OCI-LY7 (cell line): ENCODE measurements around the gene ARMC9. TPM values are rescaled to one million over a fixed set of nuclear protein-coding genes. Genes with fewer than 3 reads are reported as not detected.

Experiments
- BruUV-seq: library from RNA; stranded (reverse); fragments of 400-500 nt; replicated peaks from 2 replicates; lab custom pipeline; 2021; lab: Mats Ljungman, UMichigan
- CTCF ChIA-PET: fragments of 300-600 bp; sonication (Branson Sonifier 250); formaldehyde crosslinking; loops from one replicate; lab custom pipeline; 2022; ENCODE audit warnings: antibody characterized with exemption; ENCODE audit not compliant: unreplicated experiment; lab: Charles Lee
- POLR2A ChIA-PET: fragments of 300-600 bp; sonication (Branson Sonifier 250); formaldehyde crosslinking; loops from one replicate; lab custom pipeline; 2022; ENCODE audit warnings: antibody characterized with exemption; lab: Charles Lee
- DNase-seq: peaks from one replicate; pipeline ENCODE4 v3.0.0-alpha.2; 2015; ENCODE audit warnings: low spot score
- H2AFZ ChIP-seq: fragments of 200-600 bp; sonication (generic), shearing (Covaris generic); 2 replicates; pipeline ENCODE4 v1.6.1; 2014; ENCODE audit warnings: mild to moderate bottlenecking, antibody characterized with exemption, low read length, moderate library complexity
- H3K27ac ChIP-seq: fragments of 200-600 bp; sonication (generic); 2 replicates; pipeline ENCODE4 v1.5.1; 2014; ENCODE audit warnings: mixed run types, low read depth, mild to moderate bottlenecking, moderate library complexity, low read length, inconsistent platforms; ENCODE audit not compliant: poor library complexity, severe bottlenecking
- H3K36me3 ChIP-seq: fragments of 200-600 bp; sonication (generic); 2 replicates; pipeline ENCODE4 v1.6.1; 2014; ENCODE audit warnings: mild to moderate bottlenecking, antibody characterized with exemption, low read length, moderate library complexity, mixed read lengths; ENCODE audit not compliant: insufficient read depth
- H3K4me1 ChIP-seq: fragments of 200-600 bp; sonication (generic); 2 replicates; pipeline ENCODE4 v1.5.1; 2014; ENCODE audit warnings: mild to moderate bottlenecking, low read length; ENCODE audit not compliant: insufficient read depth, poor library complexity, severe bottlenecking
- H3K4me2 ChIP-seq: fragments of 200-600 bp; sonication (generic); 2 replicates; pipeline ENCODE4 v1.6.1; 2014; ENCODE audit warnings: mild to moderate bottlenecking, low read length
- H3K4me3 ChIP-seq: fragments of 200-600 bp; sonication (generic); 2 replicates; pipeline ENCODE4 v1.5.1; 2014; ENCODE audit warnings: mild to moderate bottlenecking, low read depth, low read length; ENCODE audit not compliant: poor library complexity, severe bottlenecking
- H3K79me2 ChIP-seq: fragments of 200-600 bp; sonication (generic); 2 replicates; pipeline ENCODE4 v1.6.1; 2016; ENCODE audit warnings: low read depth, mild to moderate bottlenecking, low read length, moderate library complexity, mixed read lengths; ENCODE audit not compliant: insufficient read depth
- H3K9me2 ChIP-seq: fragments of 200-600 bp; sonication (generic); 2 replicates; pipeline ENCODE4 v1.6.1; 2016; ENCODE audit warnings: mild to moderate bottlenecking, low read length, mixed read lengths; ENCODE audit not compliant: insufficient read depth
- H3K9me3 ChIP-seq: fragments of 200-600 bp; sonication (generic); 2 replicates; pipeline ENCODE4 v1.6.1; 2014; ENCODE audit warnings: mild to moderate bottlenecking, mixed run types, low read length, mixed read lengths
- H4K20me1 ChIP-seq: fragments of 200-600 bp; sonication (generic); 2 replicates; pipeline ENCODE4 v1.6.1; 2014; ENCODE audit warnings: mild to moderate bottlenecking, antibody characterized with exemption, low read length, moderate library complexity, mixed read lengths; ENCODE audit not compliant: insufficient read depth
- CTCF ChIP-seq: fragments of 200-600 bp; sonication (generic); conservative IDR thresholded peaks from 2 replicates; pipeline ENCODE4 v1.5.1; 2014; ENCODE audit warnings: mild to moderate bottlenecking, antibody characterized with exemption, low read length, moderate library complexity, mixed read lengths
- EZH2phosphoT487 ChIP-seq: fragments of 200-600 bp; sonication (generic); IDR thresholded peaks from 2 replicates; pipeline ENCODE4 v1.6.1; 2018; ENCODE audit warnings: low read depth, borderline replicate concordance, mild to moderate bottlenecking, mixed run types, antibody characterized with exemption, low read length, moderate library complexity, mixed read lengths
- intact Hi-C: fragments of 100-400 bp; cut with micrococcal nuclease; formaldehyde crosslinking; loops from one replicate; pipeline ENCODE4 v1.10.0; 2022; ENCODE audit not compliant: unreplicated experiment
- total RNA-seq, 2 experiments: library from RNA; depleted of rRNA in 1 of 2; stranded (reverse); fragments of >200 nt in 1 of 2; shearing (Covaris generic) in 1 of 2; gene quantifications; 2 replicates each; pipeline ENCODE4 v1.2.3, GENCODE V29; 2014 to 2022

The ARMC9 gene
- total RNA-seq, 2 experiments from 2014 or later: 6.6 to 12.2 TPM

DNA sequence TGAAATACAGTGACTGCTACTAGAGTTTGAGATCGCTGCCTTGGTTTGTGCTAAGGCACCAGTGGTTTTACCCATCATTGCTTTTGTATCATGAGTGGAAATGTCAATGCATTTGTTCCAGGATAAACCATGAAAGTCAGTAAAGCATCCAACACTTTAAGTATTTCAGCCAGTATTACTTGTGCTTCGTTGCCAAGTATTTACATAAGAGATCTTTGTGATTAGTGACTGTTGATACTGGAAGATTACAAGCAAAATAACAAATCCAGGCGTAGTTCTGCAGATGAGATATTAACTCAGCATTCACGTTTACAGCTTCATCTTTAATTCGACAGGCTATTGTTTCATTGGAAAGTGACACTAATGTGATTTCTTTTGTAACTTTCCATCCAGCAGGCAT, 106.8 kb downstream of the ARMC9 start:
- BruUV-seq: no TSS peak
- H2AFZ ChIP-seq: no peak overlapping the region
- TF ChIP-seq EZH2phosphoT487 (no peak), CTCF (no peak)
- no peaks in the 10 kb centered on the region for H3K36me3 ChIP-seq
- intact Hi-C loops: no loop called here
- ChIA-PET POLR2A (no interaction called here), CTCF (no interaction called here)
- no peak for DNase-seq
- H3K9me2 ChIP-seq: no peaks in the 10 kb centered on the region
- no peaks in the 10 kb centered on the region for H4K20me1 ChIP-seq
- H3K27ac ChIP-seq: no peak overlapping the region
- H3K4me3 ChIP-seq: no peak overlapping the region
- no peak overlapping the region for H3K4me2 ChIP-seq
- no peaks in the 10 kb centered on the region for H3K79me2 ChIP-seq
- no peaks in the 10 kb centered on the region for H3K9me3 ChIP-seq
- peaks cover 12% of the 10 kb centered on the region for H3K4me1 ChIP-seq

GRCh38 chr2:231306791-231307393, 108.5 kb downstream of the ARMC9 start:
- Histone ChIP-seq H2AFZ (no peak overlapping the region), H3K9me3 (no peaks in the 10 kb centered on the region), H3K9me2 (no peaks in the 10 kb centered on the region), H3K27ac (no peak overlapping the region), H4K20me1 (no peaks in the 10 kb centered on the region), H3K4me2 (no peak overlapping the region), H3K4me1 (peaks cover 13% of the 10 kb centered on the region), H3K36me3 (no peaks in the 10 kb centered on the region), H3K4me3 (no peak overlapping the region), H3K79me2 (no peaks in the 10 kb centered on the region)
- BruUV-seq: no TSS peak
- TF ChIP-seq EZH2phosphoT487 (no peak), CTCF (no peak)
- POLR2A ChIA-PET: interaction anchor here (0.9 to 1.4 kb wide), 3 partner anchors 8 to 87 kb away, joined by 6 to 7 read pairs (median 7); no protein-coding TSS in a partner anchor
- CTCF ChIA-PET: no interaction called here
- no peak for DNase-seq
- intact Hi-C loops: no loop called here

DNA sequence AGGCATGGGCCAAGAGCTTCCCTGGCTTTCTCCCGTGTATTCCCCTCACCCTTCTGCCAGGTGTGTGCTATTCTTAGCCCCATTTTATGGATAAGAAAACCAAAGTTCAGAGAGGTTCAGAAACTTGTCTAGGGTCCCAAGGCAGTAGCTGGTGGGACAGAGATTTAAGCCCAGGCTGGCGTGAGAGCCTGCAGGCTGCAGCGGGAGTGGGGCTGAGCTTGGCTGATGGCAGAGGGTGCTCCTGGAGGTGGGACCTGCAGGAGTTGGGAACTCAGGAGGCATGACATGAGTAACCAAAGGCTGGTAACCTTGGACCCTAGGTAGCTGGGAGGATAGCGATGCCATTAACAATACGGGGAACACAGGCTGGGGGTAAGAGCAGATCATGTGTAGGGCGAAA, 109.8 kb downstream of the ARMC9 start:
- intact Hi-C loops: no loop called here
- no peaks in the 10 kb centered on the region for H4K20me1 ChIP-seq
- no peaks in the 10 kb centered on the region for H3K9me2 ChIP-seq
- ChIA-PET CTCF (interaction anchor here (0.6 kb wide), 1 partner anchor 545 kb away, joined by 3 read pairs; no protein-coding TSS in a partner anchor), POLR2A (interaction anchor here (1.2 kb wide), 2 partner anchors 10 to 15 kb away, joined by 3 to 4 read pairs; no protein-coding TSS in a partner anchor)
- no peak overlapping the region for H3K27ac ChIP-seq
- no peaks in the 10 kb centered on the region for H3K79me2 ChIP-seq
- no TSS peak for BruUV-seq
- H3K36me3 ChIP-seq: no peaks in the 10 kb centered on the region
- H3K4me2 ChIP-seq: no peak overlapping the region
- no peak for DNase-seq
- H3K4me3 ChIP-seq: no peak overlapping the region
- peaks cover 26% of the 10 kb centered on the region for H3K4me1 ChIP-seq
- no peaks in the 10 kb centered on the region for H3K9me3 ChIP-seq
- TF ChIP-seq EZH2phosphoT487 (no peak), CTCF (no peak)
- no peak overlapping the region for H2AFZ ChIP-seq
